Smooth muscle cell (in vitro differentiated cells): Measurements from ENCODE around the gene ZNF398. TPM values are rescaled to one million over a fixed set of nuclear protein-coding genes. Genes with fewer than 3 reads are reported as not detected.
A peak's percentile ranks its signal among the peaks of the same experiment; 100 is the strongest.

Source experiments
- DNase-seq: peaks from one replicate; lab custom pipeline; 2025; ENCODE audit not compliant: unreplicated experiment; lab: John Stamatoyannopoulos, UW
- H2AFZ ChIP-seq: fragments of 200-600 bp; sonication (generic); 2 replicates; pipeline ENCODE4 v1.6.0; 2016; ENCODE audit warnings: antibody characterized with exemption, low read depth, mild to moderate bottlenecking
- H3F3A ChIP-seq: fragments of 200-600 bp; sonication (generic); 2 replicates; pipeline ENCODE4 v1.6.0; 2017; ENCODE audit warnings: antibody characterized with exemption, low read depth
- H3K27ac ChIP-seq: fragments of 200-600 bp; sonication (generic); 2 replicates; pipeline ENCODE4 v1.5.1; 2016; ENCODE audit warnings: low read depth, mild to moderate bottlenecking
- H3K27me3 ChIP-seq: fragments of 200-600 bp; sonication (generic); 2 replicates; pipeline ENCODE4 v1.6.1; 2016; ENCODE audit warnings: low read depth, mild to moderate bottlenecking
- H3K36me3 ChIP-seq: fragments of 200-600 bp; sonication (generic); 2 replicates; pipeline ENCODE4 v1.5.1; 2016; ENCODE audit warnings: low read depth
- H3K4me1 ChIP-seq: fragments of 200-600 bp; sonication (generic); 2 replicates; pipeline ENCODE4 v1.5.1; 2016; ENCODE audit warnings: low read depth
- H3K4me2 ChIP-seq: fragments of 200-600 bp; sonication (generic); 2 replicates; pipeline ENCODE4 v1.6.0; 2016; ENCODE audit warnings: mild to moderate bottlenecking
- H3K4me3 ChIP-seq: fragments of 200-600 bp; sonication (generic); 2 replicates; pipeline ENCODE4 v1.5.1; 2016; ENCODE audit warnings: mild to moderate bottlenecking
- H3K79me2 ChIP-seq: fragments of 200-600 bp; sonication (generic); 2 replicates; pipeline ENCODE4 v1.6.0; 2016; ENCODE audit warnings: low read depth, mild to moderate bottlenecking
- H3K9ac ChIP-seq: fragments of 200-600 bp; sonication (generic); 2 replicates; pipeline ENCODE4 v1.6.0; 2016; ENCODE audit warnings: low read depth
- H3K9me3 ChIP-seq: fragments of 200-600 bp; sonication (generic); replicated peaks from 2 replicates; pipeline ENCODE4 v1.5.1; 2016; ENCODE audit warnings: low read depth
- H4K20me1 ChIP-seq: fragments of 200-600 bp; sonication (generic); 2 replicates; pipeline ENCODE4 v1.6.0; 2016; ENCODE audit warnings: low read depth
- CTCF ChIP-seq: fragments of 200-600 bp; sonication (generic); IDR thresholded peaks from 2 replicates; pipeline ENCODE4 v1.5.1; 2017; ENCODE audit warnings: borderline replicate concordance, mild to moderate bottlenecking, antibody characterized with exemption; ENCODE audit not compliant: insufficient read depth, poor library complexity, severe bottlenecking
- WGBS: methylation state at CpG from one replicate; pipeline ENCODE4 v1.1.7; 2016; ENCODE audit warnings: low lambda C conversion rate; 5-methylcytosine and 5-hydroxymethylcytosine counted together
- polyA plus RNA-seq: library from polyadenylated mRNA; unstranded; fragments of >200 nt; fragmentation: Nextera tagmentation; extraction: Ambion mirVana; gene quantifications from 2 replicates; pipeline ENCODE4 v1.2.1, GENCODE V29; 2016
- total RNA-seq: library from RNA; depleted of rRNA; stranded (reverse); fragments of >200 nt; gene quantifications from 2 replicates; pipeline ENCODE4 v1.2.3, GENCODE V29; 2014

Gene ZNF398
- total and polyA plus RNA-seq, 2 experiments from 2014 or later: 9.0 to 15.1 TPM

- DNase-seq: peak; percentile 64
- peak; percentile 31 for TF ChIP-seq CTCF
- Histone ChIP-seq H3K9ac (peak within 1 kb of the TSS; percentile 77), H3K4me1 (peaks cover 9% of the 10 kb centered on the region), H3K79me2 (peaks cover 31% of the 10 kb centered on the region), H3K27ac (peak within 1 kb of the TSS; percentile 72), H3K36me3 (peaks cover 8% of the 10 kb centered on the region), H3K27me3 (no peaks in the 10 kb centered on the region), H3K4me3 (peak within 1 kb of the TSS; percentile 97), H4K20me1 (peaks cover 19% of the 10 kb centered on the region), H3K9me3 (no peaks in the 10 kb centered on the region), H2AFZ (peak within 1 kb of the TSS; percentile 73), H3F3A (no peaks in the 10 kb centered on the region), H3K4me2 (peak within 1 kb of the TSS; percentile 99)
- 2% methylated on average over 46 of the region's 97 CpGs for WGBS
Measured at GRCh38 chr7:149195180-149196150, 48.2 kb downstream of the ZNF398 start, which contains the start of gene ZNF282. ZNF282 (plus strand) TSS chr7:149195546; CDS start chr7:149195590, 44 bp downstream.

GRCh38 chr7:149196151-149196704, 49.0 kb downstream of the ZNF398 start:
- peak overlapping the region; percentile 97 for H3K4me3 ChIP-seq
- H3K4me1 ChIP-seq: peaks cover 9% of the 10 kb centered on the region
- no peaks in the 10 kb centered on the region for H3F3A ChIP-seq
- H3K27me3 ChIP-seq: no peaks in the 10 kb centered on the region
- H4K20me1 ChIP-seq: peaks cover 19% of the 10 kb centered on the region
- peak overlapping the region; percentile 73 for H3K9ac ChIP-seq
- TF ChIP-seq CTCF: no peak
- 7% methylated on average over 17 of the region's 17 CpGs for WGBS
- peak overlapping the region; percentile 19 for H3K27ac ChIP-seq
- H3K79me2 ChIP-seq: peaks cover 31% of the 10 kb centered on the region
- H3K9me3 ChIP-seq: no peaks in the 10 kb centered on the region
- DNase-seq: no peak
- H3K36me3 ChIP-seq: peaks cover 8% of the 10 kb centered on the region
- H2AFZ ChIP-seq: peak overlapping the region; percentile 46
- H3K4me2 ChIP-seq: peak overlapping the region; percentile 99

GRCh38 chr7:149196705-149197171, 49.5 kb downstream of the ZNF398 start:
- peak overlapping the region; percentile 99 for H3K4me2 ChIP-seq
- H3K9ac ChIP-seq: peak overlapping the region; percentile 73
- peaks cover 31% of the 10 kb centered on the region for H3K79me2 ChIP-seq
- no peak for DNase-seq
- H3K27ac ChIP-seq: peak overlapping the region; percentile 19
- peaks cover 9% of the 10 kb centered on the region for H3K4me1 ChIP-seq
- WGBS: 28% methylated on average over 7 of the region's 7 CpGs
- H3F3A ChIP-seq: no peaks in the 10 kb centered on the region
- H3K4me3 ChIP-seq: peak overlapping the region; percentile 97
- H3K9me3 ChIP-seq: no peaks in the 10 kb centered on the region
- H3K36me3 ChIP-seq: peaks cover 8% of the 10 kb centered on the region
- TF ChIP-seq CTCF: no peak
- H4K20me1 ChIP-seq: peaks cover 19% of the 10 kb centered on the region
- H3K27me3 ChIP-seq: no peaks in the 10 kb centered on the region
- no peak overlapping the region for H2AFZ ChIP-seq
